GM21390 (cell line): Measurements from ENCODE around the gene CDHR3.

ENCODE experiments used
- ATAC-seq: cut with Tn5 transposase; IDR thresholded peaks from one replicate; pipeline ENCODE4 v1.9.1; 2021; ENCODE audit not compliant: unreplicated experiment

The CDHR3 gene

GRCh38 chr7:106045586-106045985, 82.5 kb downstream of the CDHR3 start:
- ATAC-seq, result no peak

DNA sequence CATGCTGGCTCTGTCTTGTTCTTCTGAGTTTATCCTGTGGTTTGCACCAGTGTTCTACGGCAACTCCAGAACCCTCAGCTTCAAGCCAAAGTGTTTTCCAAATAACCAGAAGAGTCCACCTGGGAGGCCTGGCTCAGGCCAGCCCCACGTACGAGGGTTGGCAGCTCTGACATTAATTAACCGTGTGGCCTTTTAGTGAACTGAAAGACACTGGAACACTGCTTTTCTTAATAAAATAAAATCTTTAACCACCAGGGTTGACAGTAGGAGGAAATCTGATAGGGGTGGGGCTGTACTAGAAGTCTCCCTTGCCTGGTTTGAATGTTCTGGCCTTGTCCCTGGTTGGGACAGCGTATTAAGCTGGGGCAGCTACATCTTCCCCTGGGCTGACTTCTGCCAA, 84.1 kb downstream of the CDHR3 start:
- ATAC-seq, result no peak

GRCh38 chr7:106047818-106048705, 85.0 kb downstream of the CDHR3 start:
- no peak for ATAC-seq

GRCh38 chr7:106048706-106049020, 85.6 kb downstream of the CDHR3 start:
- ATAC-seq, result no peak

DNA sequence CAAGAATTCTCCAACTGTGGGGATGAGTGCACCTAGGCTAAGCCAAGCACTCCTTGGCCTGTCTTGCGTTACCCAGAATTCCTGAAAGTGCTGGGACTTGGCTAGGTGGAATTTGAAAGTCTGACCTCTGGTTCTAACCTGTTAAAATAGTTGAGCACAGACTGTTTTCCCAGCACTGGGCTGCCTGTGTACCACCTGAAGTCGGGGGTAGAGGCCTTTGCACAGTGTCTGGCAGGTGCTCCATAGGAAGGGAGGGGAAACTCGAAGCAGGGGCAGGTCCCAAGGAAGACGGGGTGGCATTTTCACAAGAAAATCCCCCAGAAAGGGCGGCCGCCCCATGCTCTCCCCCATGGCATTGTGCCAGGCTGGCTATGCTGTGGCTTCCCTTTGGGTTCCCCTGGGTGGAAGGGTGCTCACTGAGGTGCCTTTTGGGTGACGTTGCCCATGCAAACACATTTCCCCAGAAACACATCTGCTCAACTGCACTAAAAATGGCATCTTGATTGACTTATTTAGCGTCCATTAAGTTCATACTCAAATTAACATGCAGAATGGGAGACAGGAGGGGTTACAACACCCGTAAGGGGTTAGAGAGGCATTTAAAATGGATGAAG, 86.2 kb downstream of the CDHR3 start:
- no peak for ATAC-seq

DNA sequence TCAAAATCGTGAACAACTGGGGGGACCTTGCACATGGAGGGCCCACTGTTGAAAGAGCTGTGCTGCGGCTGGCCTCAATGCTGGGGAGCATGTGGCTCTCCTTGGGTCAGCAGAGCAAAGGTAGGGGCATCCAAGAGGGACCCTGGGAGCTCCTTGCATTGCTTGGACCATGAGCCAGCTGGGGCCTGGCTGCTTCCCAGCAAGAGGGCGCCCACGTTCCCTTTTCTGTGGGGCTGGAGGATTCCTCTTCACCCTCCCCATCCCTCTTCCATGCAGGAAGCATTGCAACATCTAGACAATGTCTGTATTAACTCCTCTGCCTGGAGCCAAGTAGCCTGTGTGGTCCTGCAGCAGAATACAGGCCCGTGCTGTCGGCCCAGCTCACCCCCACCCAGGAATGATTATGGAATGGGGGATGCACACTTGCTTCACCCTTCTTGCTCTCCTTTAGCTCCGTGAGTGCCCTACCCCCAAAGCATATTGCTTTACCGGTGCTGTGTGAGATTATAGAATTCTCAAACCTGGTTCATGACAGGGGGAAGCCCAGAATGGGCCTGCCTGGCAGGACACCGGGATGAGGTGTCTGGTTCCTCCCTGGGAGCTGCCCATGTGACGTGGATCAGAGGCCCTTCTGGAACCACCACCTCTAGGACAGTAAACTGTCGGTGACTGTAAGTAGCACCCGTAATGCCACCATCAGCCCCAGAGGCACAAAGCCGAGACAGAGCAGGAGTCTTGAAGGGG, 87.1 kb downstream of the CDHR3 start:
- ATAC-seq, result no peak

DNA sequence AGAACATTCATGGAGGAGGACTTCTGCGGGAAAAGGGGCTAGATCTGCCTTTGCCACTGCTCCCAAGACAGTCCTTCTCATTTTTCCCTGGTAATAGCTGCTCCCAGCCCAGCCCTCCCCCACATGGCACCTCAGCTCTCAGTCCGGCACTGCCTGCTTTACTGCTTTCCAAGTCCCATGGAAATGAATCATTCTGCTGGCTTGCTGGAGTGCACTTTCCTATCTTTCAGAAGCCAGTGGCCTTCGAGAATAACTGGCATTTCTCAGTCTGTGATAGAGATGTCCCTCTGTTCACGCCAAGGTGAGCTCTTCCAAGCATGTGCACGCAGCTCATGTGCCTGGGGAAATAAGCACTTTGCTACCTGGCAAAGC, 87.7 kb downstream of the CDHR3 start:
- no peak for ATAC-seq

DNA sequence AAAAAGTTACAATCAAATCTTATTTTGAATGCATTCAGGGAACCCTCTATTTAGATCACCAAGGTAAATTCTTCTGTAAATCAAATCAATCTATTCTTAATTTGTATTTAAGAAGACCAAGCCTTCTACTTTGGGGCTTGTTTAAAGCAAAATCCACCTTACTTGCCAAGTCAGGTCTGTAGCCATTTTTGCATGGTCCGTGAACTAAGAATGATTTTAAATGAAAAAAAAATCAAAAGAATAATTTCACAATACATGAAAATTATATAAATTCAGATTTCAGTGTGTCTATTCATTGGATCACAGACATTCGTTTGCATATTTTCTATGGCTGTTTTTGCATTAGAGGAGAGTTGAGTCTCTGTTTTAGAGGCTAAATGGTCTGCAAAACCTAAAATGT, 89.6 kb downstream of the CDHR3 start:
- no peak for ATAC-seq

DNA sequence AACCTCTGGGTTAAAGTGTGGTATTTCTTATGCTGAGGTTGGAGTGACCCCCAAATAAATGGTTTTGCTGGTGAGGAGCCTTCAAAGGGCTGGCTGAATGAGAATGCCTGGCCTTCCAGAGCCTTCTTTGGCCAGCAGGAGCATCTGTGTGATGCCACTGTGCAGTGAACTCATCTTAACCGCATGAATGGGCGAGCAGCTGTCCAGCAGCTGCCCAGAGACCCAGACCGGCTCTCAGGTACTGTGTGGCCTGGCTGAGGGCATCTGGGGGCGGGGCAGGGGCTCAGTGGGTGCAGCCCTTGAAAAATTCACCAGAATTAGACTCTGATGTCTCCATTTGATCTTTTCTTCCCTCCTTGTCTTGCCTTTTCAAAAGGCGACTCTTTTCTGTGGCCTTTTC, 90.0 kb downstream of the CDHR3 start:
- ATAC-seq, result no peak

DNA sequence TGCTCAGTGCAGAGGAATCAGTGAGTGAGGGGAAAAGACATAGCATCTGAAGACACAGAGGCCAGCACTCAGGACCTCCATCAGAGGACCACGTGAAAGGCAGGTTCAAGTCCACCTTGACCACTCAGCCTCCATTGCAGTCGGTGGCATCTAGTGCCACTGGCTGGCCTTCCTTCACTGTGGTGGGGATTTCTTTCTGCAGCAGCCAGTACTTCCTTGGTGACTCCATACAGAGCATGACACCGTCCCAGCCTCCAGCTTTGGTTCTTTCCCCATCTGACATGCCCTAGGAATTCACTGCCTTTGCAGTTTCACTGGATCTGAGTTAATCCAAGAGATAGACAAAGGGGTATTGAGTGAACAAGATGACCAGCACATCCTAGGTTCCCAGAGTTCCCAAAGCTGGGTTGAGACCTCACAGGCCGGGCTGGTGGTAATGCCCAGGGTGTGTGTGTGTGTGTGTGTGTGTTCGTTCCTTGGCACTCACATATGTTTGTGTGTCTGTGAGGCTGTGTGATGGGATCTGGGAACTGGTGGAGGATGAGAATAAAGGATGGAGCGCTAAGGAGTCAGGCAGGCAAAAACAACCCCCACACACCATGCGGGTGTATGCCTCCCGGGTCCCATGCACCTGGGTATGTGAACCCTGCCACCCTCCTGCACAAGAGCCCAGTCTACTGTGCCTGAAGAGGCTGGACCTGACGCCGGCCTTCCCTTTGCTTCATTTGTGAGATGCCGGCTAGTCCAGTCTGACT, 91.3 kb downstream of the CDHR3 start:
- no peak for ATAC-seq

GRCh38 chr7:106054971-106055532, 92.0 kb downstream of the CDHR3 start:
- ATAC-seq, result no peak

DNA sequence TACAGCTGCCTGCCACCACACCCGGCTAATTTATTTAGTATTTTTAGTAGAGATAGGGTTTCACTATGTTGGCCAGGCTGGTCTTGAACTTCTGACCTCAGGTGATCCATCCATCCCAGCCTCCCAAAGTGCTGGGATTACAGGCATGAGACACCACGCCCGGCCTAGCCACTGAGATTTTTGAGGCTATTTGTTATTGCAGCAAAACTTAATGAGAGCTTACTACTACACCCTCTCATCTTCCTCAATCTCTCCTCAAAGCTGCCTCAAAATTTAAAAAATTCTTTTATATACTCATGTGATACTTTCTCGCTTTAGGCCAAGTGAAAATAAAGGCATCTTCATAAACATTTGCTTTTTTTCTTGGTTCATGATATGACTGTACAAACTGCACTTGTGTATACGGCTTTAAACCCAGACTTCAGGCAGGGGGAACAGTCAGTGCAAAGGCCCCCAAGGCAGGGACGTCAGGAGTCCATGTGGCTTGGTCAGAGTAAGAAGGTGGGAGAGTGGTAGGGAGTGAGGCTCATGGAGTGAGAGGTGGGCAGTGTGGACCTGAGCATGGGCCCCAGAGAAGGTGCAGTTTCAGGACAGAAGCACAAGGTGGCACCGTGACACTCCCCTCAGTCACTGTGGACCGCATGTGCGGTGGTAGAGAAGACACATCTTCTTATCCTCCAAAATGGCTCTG, 93.6 kb downstream of the CDHR3 start:
- peak; percentile 41 for ATAC-seq

DNA sequence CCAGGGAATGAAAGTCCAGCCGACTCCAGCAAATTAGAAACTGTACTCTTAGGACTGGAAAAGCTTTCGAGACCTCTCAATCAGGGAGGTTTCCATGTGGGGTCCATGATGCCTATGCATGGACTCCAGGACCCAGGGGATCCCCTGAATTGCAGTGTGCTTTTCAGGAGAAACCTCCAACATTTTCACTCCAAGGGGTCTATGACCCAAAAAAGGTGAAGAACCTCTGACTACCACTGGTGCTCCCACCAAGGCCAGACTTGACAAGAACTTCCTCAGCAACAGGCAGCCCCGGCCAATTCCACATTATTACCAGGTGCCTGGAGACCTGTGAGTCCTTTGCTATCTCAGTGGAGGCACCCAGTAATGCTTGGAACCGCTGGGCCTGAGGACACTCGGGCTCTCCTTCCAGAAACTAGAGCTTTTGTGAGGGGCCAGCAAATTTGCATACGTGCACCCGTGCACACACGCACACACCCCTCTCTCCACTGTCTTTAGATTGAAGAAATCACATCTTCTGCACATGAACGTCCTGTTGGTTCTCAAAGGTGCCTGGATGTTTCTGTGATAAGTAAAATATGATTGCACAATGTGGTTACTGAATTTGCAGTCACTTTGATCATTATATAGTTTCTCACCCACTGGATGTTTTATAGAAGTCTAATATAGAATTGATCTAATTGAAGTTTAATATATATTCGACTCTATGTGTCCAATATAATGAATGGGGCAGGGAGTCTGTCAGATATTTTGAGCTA, 94.3 kb downstream of the CDHR3 start:
- no peak for ATAC-seq

DNA sequence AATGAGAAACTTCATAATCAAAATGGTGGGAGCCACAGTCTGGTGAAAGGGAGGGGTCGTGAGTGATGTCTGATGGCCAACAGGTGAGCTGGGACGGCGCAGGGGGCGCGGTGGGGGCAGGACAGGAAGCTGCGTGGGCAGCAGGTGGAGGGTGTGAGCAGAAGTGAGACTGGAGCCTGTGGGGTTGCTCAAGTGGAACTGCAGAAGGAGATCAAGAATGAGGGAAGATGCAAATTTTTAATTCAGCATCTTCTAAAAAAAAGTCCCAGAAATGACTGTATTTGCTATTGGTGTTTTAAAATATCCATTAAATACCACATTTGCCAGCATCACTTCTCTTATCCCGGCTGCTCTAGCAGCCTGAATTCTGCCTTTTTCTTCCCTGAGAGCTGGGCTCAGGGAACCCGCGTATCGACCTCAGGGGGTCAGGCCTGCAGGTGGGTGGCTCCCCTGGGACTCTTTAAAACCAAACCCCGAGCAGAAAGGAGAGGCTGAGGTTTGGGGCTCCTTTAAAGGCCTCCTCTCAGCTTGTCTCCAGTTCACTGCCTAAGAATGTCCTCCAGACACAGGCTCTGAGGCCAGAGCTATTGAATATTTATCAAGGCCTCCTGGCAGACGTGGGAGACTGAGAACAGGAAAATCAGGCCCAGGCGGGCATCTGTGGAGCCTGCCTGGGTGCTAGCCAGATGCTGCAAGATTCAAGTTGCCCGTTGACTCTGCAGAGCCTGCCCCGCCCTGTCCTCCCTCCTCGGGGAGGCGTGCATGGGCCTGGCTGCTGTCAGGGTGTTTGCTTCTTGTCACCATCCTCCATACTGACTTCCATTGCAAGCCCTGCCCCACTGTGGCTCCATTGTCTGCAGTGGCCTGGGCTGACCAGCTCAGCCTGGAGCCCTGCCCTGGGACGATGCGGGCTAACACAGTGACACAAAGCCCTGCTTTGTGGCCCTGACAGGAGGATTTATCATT, 95.2 kb downstream of the CDHR3 start:
- peak; percentile 62 for ATAC-seq

DNA sequence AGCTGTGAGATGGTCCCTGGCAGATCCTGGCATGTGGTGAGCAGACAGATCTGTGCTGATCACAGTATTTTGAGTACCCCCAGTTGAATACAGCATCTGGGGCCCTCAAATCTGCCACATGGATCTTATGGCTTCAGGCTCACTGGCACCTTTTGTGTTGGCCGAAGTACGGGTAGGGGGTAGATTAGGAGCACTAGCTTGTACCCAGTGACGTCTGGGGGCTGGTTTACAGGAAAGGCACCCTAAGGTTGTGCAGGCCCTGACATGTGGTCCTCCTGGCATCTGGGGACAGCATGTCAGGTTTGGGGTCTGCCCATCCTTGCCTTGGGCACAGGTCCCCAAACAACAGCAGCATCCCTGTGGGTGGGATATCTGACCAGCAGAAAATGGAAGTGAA, 95.9 kb downstream of the CDHR3 start:
- no peak for ATAC-seq

DNA sequence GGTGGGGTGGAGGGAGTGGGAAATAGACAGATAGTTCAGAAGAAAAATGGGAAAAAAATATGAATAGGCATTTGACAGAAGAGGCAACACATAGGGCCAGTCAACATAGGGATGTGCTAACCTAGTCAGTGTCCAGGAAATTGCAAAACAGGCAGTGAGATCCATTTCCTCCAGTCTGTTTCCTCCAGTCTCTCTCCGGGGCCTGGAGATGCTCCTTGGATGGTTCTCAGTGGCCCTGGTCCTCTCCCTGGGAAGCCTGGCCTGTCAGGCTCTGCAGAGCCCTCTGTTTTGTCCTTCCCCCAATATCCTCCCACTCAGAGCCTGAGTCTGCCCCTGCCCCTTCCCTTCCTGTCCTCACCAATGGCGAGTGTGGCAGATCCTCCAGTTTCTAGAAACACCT, 96.5 kb downstream of the CDHR3 start:
- ATAC-seq, result no peak

GRCh38 chr7:106060394-106060920, 97.4 kb downstream of the CDHR3 start:
- ATAC-seq, result no peak

GRCh38 chr7:106061301-106061979, 98.4 kb downstream of the CDHR3 start:
- peak; percentile 37 for ATAC-seq
